ENCODE data around the gene ACSS1. TPM values are rescaled to one million over a fixed set of nuclear protein-coding genes. Genes with fewer than 3 reads are reported as not detected.
A peak's percentile ranks its signal among the peaks of the same experiment; 100 is the strongest.

The ACSS1 gene
- total RNA-seq, 1 donor from 2014 or later: 0.27 TPM

GRCh38 chr20:24993337-24994185, 64.4 kb downstream of the ACSS1 start:
- peak overlapping the region; percentile 89 for H3K4me3 ChIP-seq (ENCODE audit: insufficient read depth, low read depth, low read length)
- H2AFZ ChIP-seq (ENCODE audit: low read depth, low read length): peak overlapping the region; percentile 98
- FAIRE-seq: no peak
- Mint-ChIP-seq H3K4me3 (ENCODE audit: unreplicated experiment) (peak overlapping the region; percentile 96), H3K27me3 (ENCODE audit: low read depth, unreplicated experiment) (peaks cover 19% of the 10 kb centered on the region), H3K4me1 (ENCODE audit: low read depth, unreplicated experiment) (peaks cover 22% of the 10 kb centered on the region), H3K36me3 (ENCODE audit: low read depth, unreplicated experiment) (peaks cover 2% of the 10 kb centered on the region), H3K27ac (ENCODE audit: unreplicated experiment) (peak overlapping the region; percentile 88), H3K9me3 (ENCODE audit: unreplicated experiment) (no peaks in the 10 kb centered on the region)
- H3K9ac ChIP-seq (ENCODE audit: low read length): peak overlapping the region; percentile 91
- H3K9me3 ChIP-seq (ENCODE audit: insufficient read depth, low read depth, low read length): no peaks in the 10 kb centered on the region
- H3K79me2 ChIP-seq (ENCODE audit: insufficient read depth, low read length): peaks cover 39% of the 10 kb centered on the region
- TF ChIP-seq EZH2 (IDR thresholded peaks at IDR 0.05; ENCODE audit: insufficient read depth, low read length): no peak
- peak; percentile 35 for TF ChIP-seq CTCF (IDR thresholded peaks at IDR 0.05; ENCODE audit: insufficient read depth, low read depth, low read length)
- H3K36me3 ChIP-seq (ENCODE audit: insufficient read depth, low read length): no peaks in the 10 kb centered on the region
- H3K4me1 ChIP-seq (ENCODE audit: insufficient read depth, low read length): peaks cover 11% of the 10 kb centered on the region
- H4K20me1 ChIP-seq (ENCODE audit: insufficient read depth, low read length): peaks cover 24% of the 10 kb centered on the region
- H3K27ac ChIP-seq (ENCODE audit: low read depth, low read length): peak overlapping the region; percentile 96
- H3K4me2 ChIP-seq (ENCODE audit: low read length): peak overlapping the region; percentile 98
- peak; percentile 18 for DNase-seq (ENCODE audit: low read depth)
- peaks cover 9% of the 10 kb centered on the region for H3K27me3 ChIP-seq (ENCODE audit: insufficient read depth, low read length)

GRCh38 chr20:24992487-24993205, 65.3 kb downstream of the ACSS1 start, which contains the start of gene APMAP:
Gene APMAP (minus strand): TSS chr20:24992751. CDS start chr20:24992688, 63 bp downstream.
- peak within 1 kb of the TSS; percentile 91 for H3K9ac ChIP-seq (ENCODE audit: low read length)
- no peaks in the 10 kb centered on the region for H3K9me3 ChIP-seq (ENCODE audit: insufficient read depth, low read depth, low read length)
- Mint-ChIP-seq H3K9me3 (ENCODE audit: unreplicated experiment) (no peaks in the 10 kb centered on the region), H3K4me1 (ENCODE audit: low read depth, unreplicated experiment) (peaks cover 22% of the 10 kb centered on the region), H3K27ac (ENCODE audit: unreplicated experiment) (peak within 1 kb of the TSS; percentile 88), H3K36me3 (ENCODE audit: low read depth, unreplicated experiment) (peaks cover 2% of the 10 kb centered on the region), H3K4me3 (ENCODE audit: unreplicated experiment) (peak within 1 kb of the TSS; percentile 96), H3K27me3 (ENCODE audit: low read depth, unreplicated experiment) (peaks cover 10% of the 10 kb centered on the region)
- peak within 1 kb of the TSS; percentile 98 for H3K4me2 ChIP-seq (ENCODE audit: low read length)
- DNase-seq (ENCODE audit: low read depth) (peak; percentile 81), FAIRE-seq (no peak)
- peaks cover 11% of the 10 kb centered on the region for H3K4me1 ChIP-seq (ENCODE audit: insufficient read depth, low read length)
- peak within 1 kb of the TSS; percentile 96 for H3K27ac ChIP-seq (ENCODE audit: low read depth, low read length)
- peak within 1 kb of the TSS; percentile 98 for H2AFZ ChIP-seq (ENCODE audit: low read depth, low read length)
- no peak for TF ChIP-seq CTCF (IDR thresholded peaks at IDR 0.05; ENCODE audit: insufficient read depth, low read depth, low read length)
- TF ChIP-seq EZH2 (IDR thresholded peaks at IDR 0.05; ENCODE audit: insufficient read depth, low read length): no peak
- H3K79me2 ChIP-seq (ENCODE audit: insufficient read depth, low read length): peaks cover 48% of the 10 kb centered on the region
- peak within 1 kb of the TSS; percentile 89 for H3K4me3 ChIP-seq (ENCODE audit: insufficient read depth, low read depth, low read length)
- H4K20me1 ChIP-seq (ENCODE audit: insufficient read depth, low read length): peaks cover 33% of the 10 kb centered on the region
- no peaks in the 10 kb centered on the region for H3K36me3 ChIP-seq (ENCODE audit: insufficient read depth, low read length)
- peaks cover 5% of the 10 kb centered on the region for H3K27me3 ChIP-seq (ENCODE audit: insufficient read depth, low read length)

Measured in astrocyte (in vitro differentiated cells and primary cell).